ENCODE data around the gene GTSE1. TPM values are rescaled to one million over a fixed set of nuclear protein-coding genes. Genes with fewer than 3 reads are reported as not detected.
"Not testable (repeated sequence)": the region's sequence is repeated elsewhere in the genome, so short reads cannot be mapped to it uniquely, and the experiment has no call there.

GTSE1 gene
- total RNA-seq, 1 donor from 2014 or later, result 0.32 TPM

- DNase-seq (ENCODE audit: low spot score), result peak; percentile 78
- intact Hi-C loops (cut with DNase I), result no loop called here
These were observed 6.4 kb upstream of the GTSE1 start for GRCh38 chr22:46290121-46290842.

GRCh38 chr22:46290843-46291785 is 5.6 kb upstream of the GTSE1 start:
- DNase-seq (ENCODE audit: low spot score), result no peak
- intact Hi-C loops (cut with DNase I), result no loop called here

GRCh38 chr22:46292173-46292572 is 4.5 kb upstream of the GTSE1 start:
- no peak for DNase-seq (ENCODE audit: low spot score)
- intact Hi-C loops (cut with DNase I), result no loop called here

- DNase-seq (ENCODE audit: low spot score), result no peak
- intact Hi-C loops (cut with DNase I), result no loop called here
These were observed 3.9 kb upstream of the GTSE1 start for GRCh38 chr22:46292732-46293131.

- intact Hi-C loops (cut with DNase I), result no loop called here
- DNase-seq (ENCODE audit: low spot score), result no peak
These were observed 3.0 kb upstream of the GTSE1 start for GRCh38 chr22:46293577-46294260.

- intact Hi-C loops (cut with DNase I), result loop anchor here (5.0 kb wide), 1 partner anchor 172 kb away; no protein-coding TSS in a partner anchor
- no peak for DNase-seq (ENCODE audit: low spot score)
These were observed 1.9 kb upstream of the GTSE1 start for GRCh38 chr22:46294784-46295183.

GRCh38 chr22:46295277-46295971 is 1.2 kb upstream of the GTSE1 start:
- DNase-seq (ENCODE audit: low spot score), result no peak
- intact Hi-C loops (cut with DNase I), result loop anchor here (5.0 kb wide), 1 partner anchor 173 kb away; no protein-coding TSS in a partner anchor

- no peak for DNase-seq (ENCODE audit: low spot score)
- intact Hi-C loops (cut with DNase I), result loop anchor here (2.0 to 5.0 kb wide), 2 partner anchors 46 to 175 kb away; partner anchors contain the start of gene CDPF1
These were observed 612 bp downstream of the GTSE1 start for GRCh38 chr22:46297151-46297812.

- intact Hi-C loops (cut with DNase I), result loop anchor here (5.0 kb wide), 1 partner anchor 177 kb away; no protein-coding TSS in a partner anchor
- no peak for DNase-seq (ENCODE audit: low spot score)
These were observed 2.4 kb downstream of the GTSE1 start for GRCh38 chr22:46299101-46299500.

GRCh38 chr22:46300491-46300890 is 3.8 kb downstream of the GTSE1 start:
- no peak for DNase-seq (ENCODE audit: low spot score)
- intact Hi-C loops (cut with DNase I), result no loop called here

- DNase-seq (ENCODE audit: low spot score), result no peak
These were observed 6.8 kb downstream of the GTSE1 start for GRCh38 chr22:46303347-46303965.

GRCh38 chr22:46308283-46308988 is 11.8 kb downstream of the GTSE1 start:
- no peak for DNase-seq (ENCODE audit: low spot score)
- intact Hi-C loops (cut with DNase I), result no loop called here

More at GRCh38 chr22:46303347-46303965, 6.8 kb downstream of the GTSE1 start:
- intact Hi-C loops (cut with DNase I), result no loop called here

- no peak for DNase-seq (ENCODE audit: low spot score)
- intact Hi-C loops (cut with DNase I), result loop anchor here (5.0 kb wide), 1 partner anchor 312 kb away; no protein-coding TSS in a partner anchor
These were observed 12.9 kb downstream of the GTSE1 start for GRCh38 chr22:46309526-46310085.

- DNase-seq (ENCODE audit: low spot score), result no peak
- intact Hi-C loops (cut with DNase I), result loop anchor here (5.0 kb wide), 1 partner anchor 315 kb away; no protein-coding TSS in a partner anchor
These were observed 15.4 kb downstream of the GTSE1 start for GRCh38 chr22:46312056-46312455.

- intact Hi-C loops (cut with DNase I), result loop anchor here (5.0 kb wide), 1 partner anchor 316 kb away; no protein-coding TSS in a partner anchor
- DNase-seq (ENCODE audit: low spot score), result not testable (repeated sequence)
These were observed 16.2 kb downstream of the GTSE1 start for GRCh38 chr22:46312848-46313247.

GRCh38 chr22:46315976-46316375 is 19.3 kb downstream of the GTSE1 start:
- no peak for DNase-seq (ENCODE audit: low spot score)
- intact Hi-C loops (cut with DNase I), result loop anchor here (5.0 kb wide), 1 partner anchor 329 kb away; no protein-coding TSS in a partner anchor

- intact Hi-C loops (cut with DNase I), result loop anchor here (5.0 kb wide), 1 partner anchor 330 kb away; no protein-coding TSS in a partner anchor
- DNase-seq (ENCODE audit: low spot score), result no peak
These were observed 21.0 kb downstream of the GTSE1 start for GRCh38 chr22:46317646-46318045.

Data from cardiac septum (tissue), 1 donor.